ENCODE results near the gene TMED9.

- TF ChIP-seq CTCF (IDR thresholded peaks at IDR 0.05; ENCODE audit: low read length) (no peak), EZH2 (optimal IDR thresholded peaks at IDR 0.05; ENCODE audit: low read depth, low read length) (no peak), EZH2phosphoT487 (IDR thresholded peaks at IDR 0.05; ENCODE audit: low read length) (no peak)
Measured at GRCh38 chr5:177605667-177606066, 13.7 kb downstream of the TMED9 start.
